Natural killer cell treated with Interleukin-12 subunit alpha and Interleukin-12 subunit beta and Interleukin-15 and Interleukin-18, amount 100 ng/mL, for 72 hours (primary cell): ENCODE measurements around the gene LRP1B. TPM values are rescaled to one million over a fixed set of nuclear protein-coding genes. Genes with fewer than 3 reads are reported as not detected.

ENCODE experiments used
- ATAC-seq, 2 donors: fragments of 150-1000 bp; cut with Tn5 transposase in 1 of 2; sonication (Bioruptor Pico), chemical (Tn5 transposase) in 1 of 2; 2 replicates each; pipeline ENCODE4 v1.10.0; 2021
- DNase-seq: peaks from one replicate; pipeline ENCODE4 v3.0.0; 2022; ENCODE audit warnings: low spot score
- H3K27ac Mint-ChIP-seq, 2 donors: 1 replicate in 1 of 2; 2 replicates in 1 of 2; pipeline ENCODE4 v1.8.0; 2022; ENCODE audit warnings: mixed read lengths in 2 of 2, mild to moderate bottlenecking in 1 of 2, moderate library complexity in 1 of 2
- H3K27me3 Mint-ChIP-seq, 2 donors: 1 replicate in 1 of 2; 2 replicates in 1 of 2; pipeline ENCODE4 v1.8.0; 2022; ENCODE audit warnings: mixed read lengths in 2 of 2
- H3K36me3 Mint-ChIP-seq: one replicate; pipeline ENCODE4 v1.8.0; 2022; ENCODE audit warnings: mixed read lengths
- H3K4me1 Mint-ChIP-seq, 2 donors: 1 replicate in 1 of 2; 2 replicates in 1 of 2; pipeline ENCODE4 v1.8.0; 2022; ENCODE audit warnings: low read depth in 2 of 2, mixed read lengths in 2 of 2, mild to moderate bottlenecking in 1 of 2
- H3K4me3 Mint-ChIP-seq: one replicate; pipeline ENCODE4 v1.8.0; 2022; ENCODE audit warnings: mixed read lengths
- H3K9me3 Mint-ChIP-seq: 2 replicates; pipeline ENCODE4 v1.8.0; 2022; ENCODE audit warnings: mixed read lengths
- total RNA-seq, 2 donors: library from RNA; stranded (reverse); gene quantifications; one replicate each; pipeline ENCODE4 v1.2.3, GENCODE V29; 2022

The LRP1B gene
- total RNA-seq, 2 donors from 2014 or later, result not detected

DNA sequence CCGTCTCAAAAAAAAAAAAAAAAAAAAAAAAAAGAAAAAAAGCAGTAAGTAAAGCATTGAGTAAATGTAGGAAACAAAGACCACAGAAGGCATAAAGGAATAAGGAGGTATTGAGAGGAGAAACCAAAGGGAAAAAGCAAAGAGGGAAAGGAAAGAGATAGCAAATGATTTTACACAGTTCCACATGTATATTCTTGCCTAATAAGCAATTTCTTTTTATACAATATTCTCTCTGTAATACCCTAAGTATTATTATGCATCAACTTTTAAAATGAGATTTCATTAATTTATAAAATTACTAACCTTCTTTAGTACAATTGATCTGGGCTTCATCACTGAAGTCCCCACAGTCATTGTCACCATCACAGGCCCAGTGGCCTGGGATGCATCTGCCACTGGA is 1180.9 kb downstream of the LRP1B start:
- no peak overlapping the region for H3K27ac Mint-ChIP-seq
- peaks cover 9% of the 10 kb centered on the region for H3K9me3 Mint-ChIP-seq
- H3K27me3 Mint-ChIP-seq, result no peaks in the 10 kb centered on the region
- H3K36me3 Mint-ChIP-seq, result no peaks in the 10 kb centered on the region
- no peaks in the 10 kb centered on the region for H3K4me1 Mint-ChIP-seq
- ATAC-seq (no peak), DNase-seq (no peak)
- no peak overlapping the region for H3K4me3 Mint-ChIP-seq

DNA sequence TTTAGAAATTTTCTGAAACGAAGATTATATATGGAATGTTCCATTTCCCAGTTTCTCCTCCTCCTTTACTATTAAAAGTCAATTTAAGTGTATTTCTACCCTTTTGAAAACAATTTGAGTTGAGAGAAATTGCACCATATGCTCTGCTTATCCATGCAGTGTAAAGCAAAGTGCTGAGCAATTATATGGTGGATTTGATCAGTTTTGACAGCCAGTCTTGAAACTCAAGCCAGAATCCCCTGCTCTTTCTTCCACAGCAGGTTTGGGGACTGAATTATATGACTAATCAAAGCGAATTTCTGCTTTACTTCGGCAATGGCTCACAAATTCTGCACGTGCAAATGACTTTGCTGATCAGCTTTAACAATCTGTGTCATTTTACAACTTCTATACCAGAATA is 1183.6 kb downstream of the LRP1B start:
- no peak for DNase-seq
- Mint-ChIP-seq H3K4me1 (no peaks in the 10 kb centered on the region), H3K27me3 (no peaks in the 10 kb centered on the region), H3K9me3 (peaks cover 9% of the 10 kb centered on the region), H3K27ac (no peak overlapping the region), H3K4me3 (no peak overlapping the region), H3K36me3 (no peaks in the 10 kb centered on the region)
- ATAC-seq, result no peak

DNA sequence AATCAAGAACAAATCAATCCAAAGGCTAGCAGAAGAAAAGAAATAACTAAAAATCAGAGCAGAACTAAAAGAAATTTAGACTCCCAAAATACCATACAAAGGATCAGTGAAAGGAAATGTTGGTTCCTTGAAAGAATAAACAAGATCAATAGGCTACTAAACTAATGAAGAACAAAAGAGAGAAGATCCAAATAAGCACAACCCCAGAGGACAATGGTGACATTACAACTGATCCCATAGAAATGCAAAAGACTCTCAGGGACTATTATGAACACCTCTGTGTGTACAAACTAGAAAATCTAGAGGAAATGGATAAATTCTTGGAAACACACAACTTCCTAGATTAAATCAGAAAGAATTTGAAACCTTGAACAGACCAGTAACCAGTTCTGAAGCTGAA is 1186.9 kb downstream of the LRP1B start:
- ATAC-seq, result no peak
- peaks cover 18% of the 10 kb centered on the region for H3K9me3 Mint-ChIP-seq
- H3K36me3 Mint-ChIP-seq, result no peaks in the 10 kb centered on the region
- no peak overlapping the region for H3K27ac Mint-ChIP-seq
- no peaks in the 10 kb centered on the region for H3K4me1 Mint-ChIP-seq
- no peaks in the 10 kb centered on the region for H3K27me3 Mint-ChIP-seq
- DNase-seq, result no peak
- no peak overlapping the region for H3K4me3 Mint-ChIP-seq

DNA sequence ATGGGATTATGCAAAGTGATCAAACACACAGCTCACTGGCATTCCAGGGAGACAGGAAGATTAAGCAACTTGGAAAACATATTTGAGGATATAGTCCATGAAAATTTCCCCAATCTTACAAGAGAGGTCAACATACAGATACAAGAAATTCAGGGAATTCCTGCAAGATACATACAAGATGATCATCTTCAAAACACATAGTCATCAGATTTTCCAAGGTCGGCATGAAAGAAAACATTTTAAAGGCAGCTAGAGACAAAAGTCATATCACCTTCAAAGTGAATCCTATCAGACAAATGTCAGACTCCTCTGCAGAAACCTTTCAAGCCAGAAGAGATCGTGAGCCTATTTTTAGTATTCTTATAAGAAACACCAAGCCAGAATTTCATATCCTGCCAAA is 1188.5 kb downstream of the LRP1B start:
- Mint-ChIP-seq H3K27me3 (no peaks in the 10 kb centered on the region), H3K27ac (no peak overlapping the region), H3K4me1 (no peaks in the 10 kb centered on the region), H3K4me3 (no peak overlapping the region), H3K9me3 (peaks cover 21% of the 10 kb centered on the region), H3K36me3 (no peaks in the 10 kb centered on the region)
- DNase-seq (no peak), ATAC-seq (no peak)

DNA sequence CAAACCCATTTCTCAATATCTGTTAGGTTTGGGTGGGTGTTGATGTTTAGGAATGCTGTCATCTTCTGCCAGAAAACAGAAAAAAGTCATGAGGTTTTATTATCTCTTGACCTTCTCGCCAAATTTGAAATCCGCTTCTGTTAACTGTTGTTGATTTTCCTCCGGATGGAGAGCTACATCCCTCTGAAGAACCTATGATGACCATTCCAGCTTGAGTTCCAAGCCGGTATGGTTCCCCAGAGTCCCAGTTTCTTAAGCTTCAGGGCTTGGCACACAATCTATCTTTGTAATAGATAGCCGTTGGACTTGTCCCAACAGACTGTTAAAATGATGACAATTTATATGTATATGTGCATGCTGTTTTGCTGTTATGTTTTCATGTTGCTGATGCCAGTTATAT is 1201.0 kb downstream of the LRP1B start:
- Mint-ChIP-seq H3K27me3 (no peaks in the 10 kb centered on the region), H3K4me3 (no peak overlapping the region), H3K27ac (no peak overlapping the region), H3K36me3 (peaks cover 2% of the 10 kb centered on the region), H3K9me3 (peaks cover 14% of the 10 kb centered on the region), H3K4me1 (no peaks in the 10 kb centered on the region)
- ATAC-seq, result no peak
- no peak for DNase-seq

DNA sequence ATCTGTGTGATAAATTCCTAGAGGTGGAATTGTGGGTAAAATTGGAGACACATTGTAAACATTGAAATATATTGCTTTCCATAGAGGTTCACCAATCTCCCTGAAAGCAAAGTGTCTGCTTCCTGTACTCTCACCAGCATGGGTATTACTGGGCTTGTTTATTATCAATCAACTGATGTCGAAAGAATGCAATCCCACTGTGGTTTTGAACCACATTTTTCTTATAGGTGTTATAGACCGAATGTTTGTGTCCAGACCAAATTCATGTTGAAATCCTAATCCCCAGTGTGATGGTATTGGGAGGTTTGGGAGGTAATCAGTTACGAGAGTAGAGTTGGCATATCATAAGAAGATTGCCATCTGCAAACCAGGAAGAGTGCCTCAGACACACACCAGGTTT is 1212.4 kb downstream of the LRP1B start:
- H3K27ac Mint-ChIP-seq, result no peak overlapping the region
- H3K36me3 Mint-ChIP-seq, result peaks cover 5% of the 10 kb centered on the region
- no peaks in the 10 kb centered on the region for H3K4me1 Mint-ChIP-seq
- H3K27me3 Mint-ChIP-seq, result no peaks in the 10 kb centered on the region
- no peak for DNase-seq
- peaks cover 14% of the 10 kb centered on the region for H3K9me3 Mint-ChIP-seq
- ATAC-seq, result no peak
- no peak overlapping the region for H3K4me3 Mint-ChIP-seq

DNA sequence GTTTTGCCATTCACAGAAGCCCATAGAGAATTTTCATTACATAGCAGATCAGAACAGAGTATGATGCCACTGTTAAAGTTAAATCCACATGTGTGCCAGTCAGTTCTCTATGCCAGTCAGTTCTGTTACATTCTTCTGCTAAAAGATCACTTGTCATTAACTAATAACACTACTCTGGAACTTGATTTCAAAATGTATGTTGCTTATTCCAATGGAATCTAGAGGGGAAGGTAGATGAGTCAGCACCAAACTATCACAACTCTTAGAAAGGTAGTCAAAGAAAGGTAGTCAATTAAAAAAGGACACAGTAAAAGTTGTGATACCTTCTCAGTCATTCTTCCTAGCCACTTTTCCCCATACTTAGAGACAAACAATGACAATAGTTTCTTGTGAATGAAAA is 1214.4 kb downstream of the LRP1B start:
- no peak for ATAC-seq
- no peak for DNase-seq
- H3K4me1 Mint-ChIP-seq, result no peaks in the 10 kb centered on the region
- H3K4me3 Mint-ChIP-seq, result no peak overlapping the region
- no peaks in the 10 kb centered on the region for H3K27me3 Mint-ChIP-seq
- H3K36me3 Mint-ChIP-seq, result peaks cover 5% of the 10 kb centered on the region
- H3K9me3 Mint-ChIP-seq, result peaks cover 14% of the 10 kb centered on the region
- H3K27ac Mint-ChIP-seq, result no peak overlapping the region

DNA sequence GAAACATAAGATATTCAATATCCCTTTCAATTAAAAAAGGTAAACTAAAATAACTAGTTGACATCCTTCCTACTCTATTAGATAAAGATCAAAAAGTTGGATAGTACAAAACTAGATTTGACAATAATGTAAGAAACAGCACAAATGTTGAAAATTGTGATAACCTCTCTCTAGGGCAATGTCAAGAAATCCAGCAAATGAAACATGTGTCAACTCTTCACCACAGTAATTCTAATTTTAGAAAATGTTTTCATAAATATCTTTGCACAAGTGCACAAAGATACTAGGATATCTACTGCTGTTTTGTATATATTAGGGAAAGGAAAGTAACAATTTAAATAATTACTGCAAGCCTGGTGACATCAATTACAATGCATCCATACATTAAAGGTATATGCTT is 1220.1 kb downstream of the LRP1B start:
- no peaks in the 10 kb centered on the region for H3K27me3 Mint-ChIP-seq
- peaks cover 5% of the 10 kb centered on the region for H3K36me3 Mint-ChIP-seq
- no peak overlapping the region for H3K27ac Mint-ChIP-seq
- H3K9me3 Mint-ChIP-seq, result peaks cover 12% of the 10 kb centered on the region
- ATAC-seq (no peak), DNase-seq (no peak)
- no peak overlapping the region for H3K4me3 Mint-ChIP-seq
- no peaks in the 10 kb centered on the region for H3K4me1 Mint-ChIP-seq

DNA sequence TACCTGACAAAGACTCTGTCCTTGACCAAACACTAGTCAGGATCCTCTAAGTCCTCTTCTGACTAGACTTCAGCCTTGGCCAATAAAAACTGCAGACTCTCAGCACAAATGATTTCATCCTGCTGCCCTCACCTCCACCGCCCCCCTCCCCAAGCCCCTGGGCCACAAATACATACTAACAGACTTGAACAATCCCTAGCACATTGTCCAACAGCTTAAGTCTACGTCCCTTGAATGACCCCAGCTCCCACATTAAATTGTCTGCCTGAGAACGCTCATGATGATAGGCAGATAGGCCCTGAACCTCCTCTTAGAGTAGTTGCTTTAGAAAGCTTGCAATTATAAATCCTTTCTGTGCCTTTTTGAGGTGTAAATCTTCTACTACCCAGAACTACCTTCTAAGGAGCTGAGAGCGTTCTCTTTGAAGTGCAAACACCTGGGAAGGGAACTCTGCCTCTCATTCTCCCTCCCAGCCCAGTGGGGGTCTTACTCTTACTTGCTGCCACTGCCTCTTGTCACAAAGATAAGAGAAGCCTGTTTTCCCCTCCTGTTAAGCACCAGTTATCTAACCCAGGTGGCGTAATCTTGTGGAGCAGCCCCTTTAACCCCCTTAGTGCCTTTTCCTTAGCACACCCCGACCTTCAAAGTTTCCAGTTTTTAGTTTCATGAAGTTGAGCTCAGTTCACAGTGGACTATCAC is 1225.6 kb downstream of the LRP1B start:
- no peaks in the 10 kb centered on the region for H3K4me1 Mint-ChIP-seq
- no peaks in the 10 kb centered on the region for H3K36me3 Mint-ChIP-seq
- peaks cover 3% of the 10 kb centered on the region for H3K9me3 Mint-ChIP-seq
- no peak overlapping the region for H3K4me3 Mint-ChIP-seq
- no peak overlapping the region for H3K27ac Mint-ChIP-seq
- no peak for DNase-seq
- no peaks in the 10 kb centered on the region for H3K27me3 Mint-ChIP-seq
- ATAC-seq, result no peak

DNA sequence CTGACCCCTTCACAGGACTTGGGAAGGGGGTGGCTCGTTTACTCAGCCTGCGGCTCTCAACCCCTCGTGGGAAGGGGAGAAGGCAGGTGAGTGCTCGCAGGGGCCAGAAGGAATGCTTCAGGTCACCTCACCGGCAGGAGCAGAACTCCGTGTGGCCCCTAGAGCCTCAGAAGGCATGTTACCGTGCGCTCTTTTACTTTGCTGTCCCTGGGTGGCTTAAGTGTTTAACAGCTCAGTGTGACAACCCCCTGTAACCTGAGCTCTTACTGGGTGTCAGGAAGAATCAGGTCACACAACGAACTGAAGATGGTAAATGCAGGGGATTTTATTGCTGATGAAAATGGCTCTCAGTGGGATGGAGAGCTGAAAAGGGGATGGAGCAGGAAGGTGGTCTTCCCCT is 1235.4 kb downstream of the LRP1B start:
- Mint-ChIP-seq H3K4me3 (no peak overlapping the region), H3K27me3 (no peaks in the 10 kb centered on the region), H3K4me1 (no peaks in the 10 kb centered on the region), H3K27ac (no peak overlapping the region), H3K36me3 (peaks cover 5% of the 10 kb centered on the region), H3K9me3 (peaks cover 16% of the 10 kb centered on the region)
- DNase-seq (no peak), ATAC-seq (no peak)

DNA sequence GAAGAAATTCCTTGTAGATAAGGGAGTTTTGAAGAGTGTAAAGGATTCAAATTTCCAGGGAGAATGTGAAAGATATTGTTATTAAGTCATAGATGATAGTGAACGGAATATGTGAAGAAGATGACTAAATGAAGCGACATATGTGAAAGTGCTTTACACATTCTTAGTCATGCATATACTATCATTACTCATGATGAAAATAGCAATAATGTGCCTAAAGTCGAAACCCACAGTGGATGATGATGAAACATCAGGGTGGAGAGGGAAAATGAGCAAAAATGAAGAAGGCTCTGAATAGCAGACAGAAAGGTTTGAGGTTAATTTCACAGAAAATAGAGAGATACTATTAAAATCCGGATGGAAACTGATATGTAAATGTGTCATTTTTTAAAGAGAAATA is 1237.1 kb downstream of the LRP1B start:
- Mint-ChIP-seq H3K4me1 (no peaks in the 10 kb centered on the region), H3K4me3 (no peak overlapping the region), H3K36me3 (peaks cover 5% of the 10 kb centered on the region), H3K9me3 (peaks cover 16% of the 10 kb centered on the region), H3K27me3 (no peaks in the 10 kb centered on the region), H3K27ac (no peak overlapping the region)
- DNase-seq (no peak), ATAC-seq (no peak)

DNA sequence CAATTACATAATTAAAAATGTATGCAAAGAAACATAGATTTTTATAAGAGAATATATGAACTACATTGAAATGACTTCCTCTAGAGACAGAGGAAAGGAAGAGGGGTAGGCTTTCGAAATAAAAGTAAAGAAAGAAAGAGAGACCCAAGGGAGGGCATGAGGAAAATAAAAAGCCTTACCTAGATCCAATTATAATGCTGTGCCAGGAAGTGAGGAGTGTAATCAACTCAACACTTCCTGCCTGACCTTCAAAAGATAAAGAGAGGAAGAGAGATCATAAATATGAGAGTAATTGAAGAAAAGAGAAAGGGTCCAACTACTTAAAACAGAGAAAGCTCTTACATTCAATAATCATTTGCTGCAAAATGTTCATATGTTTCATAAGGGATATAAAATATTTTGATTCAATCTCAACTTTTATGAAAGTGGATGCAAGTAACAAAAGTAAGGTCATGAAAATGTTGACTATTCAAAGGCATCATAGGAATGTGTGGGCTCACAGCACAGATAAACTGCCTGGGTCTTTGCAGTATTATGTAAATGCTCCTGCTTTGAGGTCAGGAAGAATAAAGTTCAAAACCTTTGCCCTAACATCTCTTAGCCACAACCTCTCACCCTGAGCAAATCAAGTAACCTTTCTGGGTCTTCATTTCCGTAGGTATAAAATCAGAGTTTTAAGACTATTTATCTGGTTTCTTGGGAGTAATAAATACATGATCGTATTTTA is 1237.7 kb downstream of the LRP1B start:
- H3K4me1 Mint-ChIP-seq, result no peaks in the 10 kb centered on the region

DNA sequence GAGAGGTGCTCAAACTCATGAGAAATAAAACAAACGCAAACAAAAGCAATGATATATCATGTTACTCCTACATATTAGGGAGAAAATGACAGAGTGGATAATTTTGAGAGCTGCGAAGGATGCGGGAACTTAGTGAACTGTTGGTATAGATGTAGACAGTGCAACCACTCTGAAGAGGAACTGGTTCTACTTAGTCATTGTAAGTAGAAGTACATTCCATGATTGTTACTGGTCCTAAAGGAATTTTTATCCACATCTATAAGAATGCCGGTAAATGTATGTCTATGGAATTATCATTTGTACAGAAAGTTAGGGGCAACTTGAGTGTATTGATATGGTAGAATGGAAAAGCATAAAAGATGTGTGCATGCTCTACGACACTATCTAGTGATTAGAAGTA is 1238.4 kb downstream of the LRP1B start:
- Mint-ChIP-seq H3K9me3 (peaks cover 16% of the 10 kb centered on the region), H3K27ac (no peak overlapping the region), H3K27me3 (no peaks in the 10 kb centered on the region), H3K36me3 (peaks cover 5% of the 10 kb centered on the region), H3K4me3 (no peak overlapping the region), H3K4me1 (no peaks in the 10 kb centered on the region)
- ATAC-seq (no peak), DNase-seq (no peak)

More for the DNA sequence above, 1237.7 kb downstream of the LRP1B start:
- DNase-seq (no peak), ATAC-seq (no peak)
- Mint-ChIP-seq H3K36me3 (peaks cover 5% of the 10 kb centered on the region), H3K27me3 (no peaks in the 10 kb centered on the region), H3K9me3 (peaks cover 16% of the 10 kb centered on the region), H3K4me3 (no peak overlapping the region), H3K27ac (no peak overlapping the region)

DNA sequence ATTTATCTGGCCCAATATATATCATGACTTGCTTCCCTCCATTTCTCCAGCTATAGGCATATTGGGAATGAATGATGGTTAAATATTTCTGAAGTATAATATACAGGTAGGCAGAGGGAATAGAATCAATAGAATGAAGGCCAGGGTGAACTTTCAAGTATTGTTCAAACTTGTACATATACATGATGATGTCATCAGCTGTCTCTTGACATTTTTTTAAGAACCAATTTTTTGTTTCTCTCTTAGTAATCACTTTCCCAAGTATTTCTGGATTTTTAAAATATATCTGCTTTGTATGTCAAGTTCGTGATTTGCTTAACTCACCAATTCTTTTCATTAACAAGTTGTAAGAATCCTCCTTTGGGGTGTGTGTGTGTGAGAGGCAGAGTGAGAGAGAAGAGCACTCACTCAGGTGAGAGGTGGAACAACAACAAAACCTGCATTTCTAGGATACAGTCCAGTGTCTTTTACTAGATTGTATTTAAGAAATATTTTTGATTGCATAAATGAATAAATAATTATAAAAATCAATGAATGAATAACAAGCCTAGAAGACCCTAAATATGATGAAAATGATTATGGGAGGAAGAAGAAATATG is 1239.1 kb downstream of the LRP1B start:
- Mint-ChIP-seq H3K27ac (no peak overlapping the region), H3K4me1 (no peaks in the 10 kb centered on the region), H3K36me3 (peaks cover 5% of the 10 kb centered on the region), H3K9me3 (peaks cover 16% of the 10 kb centered on the region), H3K4me3 (no peak overlapping the region), H3K27me3 (no peaks in the 10 kb centered on the region)
- DNase-seq (no peak), ATAC-seq (no peak)
